HEK293 (cell line): ENCODE results near the gene SMIM34.
"Not testable (repeated sequence)": the region's sequence is repeated elsewhere in the genome, so short reads cannot be mapped to it uniquely, and the experiment has no call there.

Experiments used
- TCF7L2 ChIP-seq: IDR thresholded peaks from 2 replicates; pipeline ENCODE4 v1.6.1; 2011; ENCODE audit warnings: low read depth, mild to moderate bottlenecking, inconsistent platforms, low read length, moderate library complexity, borderline replicate concordance
- ZBTB11 ChIP-seq: fragments of 450-650 bp; formaldehyde crosslinking; conservative IDR thresholded peaks from 2 replicates; pipeline ENCODE4 v1.5.1; 2016; ENCODE audit warnings: low read depth, missing biosample characterization, missing genetic modification characterization
- ZEB2 ChIP-seq: fragments of 450-650 bp; formaldehyde crosslinking; IDR thresholded peaks from 2 replicates; pipeline ENCODE4 v1.5.1; 2016; ENCODE audit warnings: missing biosample characterization, missing genetic modification characterization
- ZNF138 ChIP-seq: fragments of 450-650 bp; formaldehyde crosslinking; IDR thresholded peaks from 2 replicates; pipeline ENCODE4 v1.5.1; 2016; ENCODE audit warnings: missing biosample characterization, missing genetic modification characterization, borderline replicate concordance
- ZNF280D ChIP-seq: fragments of 450-650 bp; formaldehyde crosslinking; IDR thresholded peaks from 2 replicates; pipeline ENCODE4 v1.5.1; 2016; ENCODE audit warnings: missing biosample characterization, missing genetic modification characterization
- ZNF394 ChIP-seq: fragments of 450-650 bp; formaldehyde crosslinking; IDR thresholded peaks from 2 replicates; pipeline ENCODE4 v1.5.1; 2016; ENCODE audit warnings: missing biosample characterization, missing genetic modification characterization, mild to moderate bottlenecking, moderate library complexity, borderline replicate concordance
- ZNF416 ChIP-seq: fragments of 450-650 bp; formaldehyde crosslinking; IDR thresholded peaks from 2 replicates; pipeline ENCODE4 v1.5.1; 2016; ENCODE audit warnings: missing biosample characterization, missing genetic modification characterization
- ZNF610 ChIP-seq: fragments of 450-650 bp; formaldehyde crosslinking; IDR thresholded peaks from 2 replicates; pipeline ENCODE4 v1.5.1; 2016; ENCODE audit warnings: missing biosample characterization, missing genetic modification characterization, borderline replicate concordance
- TF ChIP-seq, protein P1 (sequence below): fragments of 450-650 bp; formaldehyde crosslinking; IDR thresholded peaks from 2 replicates; pipeline ENCODE4 v1.5.1; 2016; ENCODE audit warnings: missing biosample characterization, missing genetic modification characterization
- TF ChIP-seq, protein P2 (sequence below): fragments of 450-650 bp; formaldehyde crosslinking; IDR thresholded peaks from 2 replicates; pipeline ENCODE4 v1.5.1; 2016; ENCODE audit warnings: missing biosample characterization, missing genetic modification characterization, borderline replicate concordance
- TF ChIP-seq, protein P3 (sequence below): fragments of 450-650 bp; formaldehyde crosslinking; IDR thresholded peaks from 2 replicates; pipeline ENCODE4 v1.5.1; 2016; ENCODE audit warnings: missing biosample characterization, missing genetic modification characterization
- TF ChIP-seq, protein P4 (sequence below): fragments of 450-650 bp; formaldehyde crosslinking; IDR thresholded peaks from 2 replicates; pipeline ENCODE4 v1.5.1; 2016; ENCODE audit warnings: missing biosample characterization, missing genetic modification characterization
- TF ChIP-seq, protein P5 (sequence below): fragments of 450-650 bp; formaldehyde crosslinking; IDR thresholded peaks from 2 replicates; pipeline ENCODE4 v1.5.1; 2016; ENCODE audit warnings: missing biosample characterization, missing genetic modification characterization
- TF ChIP-seq, protein P6 (sequence below): fragments of 450-650 bp; formaldehyde crosslinking; IDR thresholded peaks from 2 replicates; pipeline ENCODE4 v1.5.1; 2016; ENCODE audit warnings: missing biosample characterization, missing genetic modification characterization

- not testable (repeated sequence) for TF ChIP-seq ZNF394 (tag by site-specific recombination); ZNF416 (tag by site-specific recombination); ZNF280D (tag by site-specific recombination); ZEB2 (tag by site-specific recombination); ZNF610 (tag by site-specific recombination); ZBTB11 (tag by site-specific recombination); TCF7L2; ZNF138 (tag by site-specific recombination)
- TF ChIP-seq, protein P1, sequence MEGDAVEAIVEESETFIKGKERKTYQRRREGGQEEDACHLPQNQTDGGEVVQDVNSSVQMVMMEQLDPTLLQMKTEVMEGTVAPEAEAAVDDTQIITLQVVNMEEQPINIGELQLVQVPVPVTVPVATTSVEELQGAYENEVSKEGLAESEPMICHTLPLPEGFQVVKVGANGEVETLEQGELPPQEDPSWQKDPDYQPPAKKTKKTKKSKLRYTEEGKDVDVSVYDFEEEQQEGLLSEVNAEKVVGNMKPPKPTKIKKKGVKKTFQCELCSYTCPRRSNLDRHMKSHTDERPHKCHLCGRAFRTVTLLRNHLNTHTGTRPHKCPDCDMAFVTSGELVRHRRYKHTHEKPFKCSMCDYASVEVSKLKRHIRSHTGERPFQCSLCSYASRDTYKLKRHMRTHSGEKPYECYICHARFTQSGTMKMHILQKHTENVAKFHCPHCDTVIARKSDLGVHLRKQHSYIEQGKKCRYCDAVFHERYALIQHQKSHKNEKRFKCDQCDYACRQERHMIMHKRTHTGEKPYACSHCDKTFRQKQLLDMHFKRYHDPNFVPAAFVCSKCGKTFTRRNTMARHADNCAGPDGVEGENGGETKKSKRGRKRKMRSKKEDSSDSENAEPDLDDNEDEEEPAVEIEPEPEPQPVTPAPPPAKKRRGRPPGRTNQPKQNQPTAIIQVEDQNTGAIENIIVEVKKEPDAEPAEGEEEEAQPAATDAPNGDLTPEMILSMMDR (tag by site-specific recombination) = not testable (repeated sequence)
- TF ChIP-seq, protein P2, sequence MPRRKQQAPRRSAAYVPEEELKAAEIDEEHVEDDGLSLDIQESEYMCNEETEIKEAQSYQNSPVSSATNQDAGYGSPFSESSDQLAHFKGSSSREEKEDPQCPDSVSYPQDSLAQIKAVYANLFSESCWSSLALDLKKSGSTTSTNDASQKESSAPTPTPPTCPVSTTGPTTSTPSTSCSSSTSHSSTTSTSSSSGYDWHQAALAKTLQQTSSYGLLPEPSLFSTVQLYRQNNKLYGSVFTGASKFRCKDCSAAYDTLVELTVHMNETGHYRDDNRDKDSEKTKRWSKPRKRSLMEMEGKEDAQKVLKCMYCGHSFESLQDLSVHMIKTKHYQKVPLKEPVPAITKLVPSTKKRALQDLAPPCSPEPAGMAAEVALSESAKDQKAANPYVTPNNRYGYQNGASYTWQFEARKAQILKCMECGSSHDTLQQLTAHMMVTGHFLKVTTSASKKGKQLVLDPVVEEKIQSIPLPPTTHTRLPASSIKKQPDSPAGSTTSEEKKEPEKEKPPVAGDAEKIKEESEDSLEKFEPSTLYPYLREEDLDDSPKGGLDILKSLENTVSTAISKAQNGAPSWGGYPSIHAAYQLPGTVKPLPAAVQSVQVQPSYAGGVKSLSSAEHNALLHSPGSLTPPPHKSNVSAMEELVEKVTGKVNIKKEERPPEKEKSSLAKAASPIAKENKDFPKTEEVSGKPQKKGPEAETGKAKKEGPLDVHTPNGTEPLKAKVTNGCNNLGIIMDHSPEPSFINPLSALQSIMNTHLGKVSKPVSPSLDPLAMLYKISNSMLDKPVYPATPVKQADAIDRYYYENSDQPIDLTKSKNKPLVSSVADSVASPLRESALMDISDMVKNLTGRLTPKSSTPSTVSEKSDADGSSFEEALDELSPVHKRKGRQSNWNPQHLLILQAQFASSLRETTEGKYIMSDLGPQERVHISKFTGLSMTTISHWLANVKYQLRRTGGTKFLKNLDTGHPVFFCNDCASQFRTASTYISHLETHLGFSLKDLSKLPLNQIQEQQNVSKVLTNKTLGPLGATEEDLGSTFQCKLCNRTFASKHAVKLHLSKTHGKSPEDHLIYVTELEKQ = not testable (repeated sequence)
- TF ChIP-seq, protein P3, sequence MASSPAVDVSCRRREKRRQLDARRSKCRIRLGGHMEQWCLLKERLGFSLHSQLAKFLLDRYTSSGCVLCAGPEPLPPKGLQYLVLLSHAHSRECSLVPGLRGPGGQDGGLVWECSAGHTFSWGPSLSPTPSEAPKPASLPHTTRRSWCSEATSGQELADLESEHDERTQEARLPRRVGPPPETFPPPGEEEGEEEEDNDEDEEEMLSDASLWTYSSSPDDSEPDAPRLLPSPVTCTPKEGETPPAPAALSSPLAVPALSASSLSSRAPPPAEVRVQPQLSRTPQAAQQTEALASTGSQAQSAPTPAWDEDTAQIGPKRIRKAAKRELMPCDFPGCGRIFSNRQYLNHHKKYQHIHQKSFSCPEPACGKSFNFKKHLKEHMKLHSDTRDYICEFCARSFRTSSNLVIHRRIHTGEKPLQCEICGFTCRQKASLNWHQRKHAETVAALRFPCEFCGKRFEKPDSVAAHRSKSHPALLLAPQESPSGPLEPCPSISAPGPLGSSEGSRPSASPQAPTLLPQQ (tag by site-specific recombination) = not testable (repeated sequence)
- TF ChIP-seq, protein P4, sequence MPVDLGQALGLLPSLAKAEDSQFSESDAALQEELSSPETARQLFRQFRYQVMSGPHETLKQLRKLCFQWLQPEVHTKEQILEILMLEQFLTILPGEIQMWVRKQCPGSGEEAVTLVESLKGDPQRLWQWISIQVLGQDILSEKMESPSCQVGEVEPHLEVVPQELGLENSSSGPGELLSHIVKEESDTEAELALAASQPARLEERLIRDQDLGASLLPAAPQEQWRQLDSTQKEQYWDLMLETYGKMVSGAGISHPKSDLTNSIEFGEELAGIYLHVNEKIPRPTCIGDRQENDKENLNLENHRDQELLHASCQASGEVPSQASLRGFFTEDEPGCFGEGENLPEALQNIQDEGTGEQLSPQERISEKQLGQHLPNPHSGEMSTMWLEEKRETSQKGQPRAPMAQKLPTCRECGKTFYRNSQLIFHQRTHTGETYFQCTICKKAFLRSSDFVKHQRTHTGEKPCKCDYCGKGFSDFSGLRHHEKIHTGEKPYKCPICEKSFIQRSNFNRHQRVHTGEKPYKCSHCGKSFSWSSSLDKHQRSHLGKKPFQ (tag by site-specific recombination) = not testable (repeated sequence)
- TF ChIP-seq, protein P5, sequence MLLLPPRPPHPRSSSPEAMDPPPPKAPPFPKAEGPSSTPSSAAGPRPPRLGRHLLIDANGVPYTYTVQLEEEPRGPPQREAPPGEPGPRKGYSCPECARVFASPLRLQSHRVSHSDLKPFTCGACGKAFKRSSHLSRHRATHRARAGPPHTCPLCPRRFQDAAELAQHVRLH = not testable (repeated sequence)
- TF ChIP-seq, protein P6, sequence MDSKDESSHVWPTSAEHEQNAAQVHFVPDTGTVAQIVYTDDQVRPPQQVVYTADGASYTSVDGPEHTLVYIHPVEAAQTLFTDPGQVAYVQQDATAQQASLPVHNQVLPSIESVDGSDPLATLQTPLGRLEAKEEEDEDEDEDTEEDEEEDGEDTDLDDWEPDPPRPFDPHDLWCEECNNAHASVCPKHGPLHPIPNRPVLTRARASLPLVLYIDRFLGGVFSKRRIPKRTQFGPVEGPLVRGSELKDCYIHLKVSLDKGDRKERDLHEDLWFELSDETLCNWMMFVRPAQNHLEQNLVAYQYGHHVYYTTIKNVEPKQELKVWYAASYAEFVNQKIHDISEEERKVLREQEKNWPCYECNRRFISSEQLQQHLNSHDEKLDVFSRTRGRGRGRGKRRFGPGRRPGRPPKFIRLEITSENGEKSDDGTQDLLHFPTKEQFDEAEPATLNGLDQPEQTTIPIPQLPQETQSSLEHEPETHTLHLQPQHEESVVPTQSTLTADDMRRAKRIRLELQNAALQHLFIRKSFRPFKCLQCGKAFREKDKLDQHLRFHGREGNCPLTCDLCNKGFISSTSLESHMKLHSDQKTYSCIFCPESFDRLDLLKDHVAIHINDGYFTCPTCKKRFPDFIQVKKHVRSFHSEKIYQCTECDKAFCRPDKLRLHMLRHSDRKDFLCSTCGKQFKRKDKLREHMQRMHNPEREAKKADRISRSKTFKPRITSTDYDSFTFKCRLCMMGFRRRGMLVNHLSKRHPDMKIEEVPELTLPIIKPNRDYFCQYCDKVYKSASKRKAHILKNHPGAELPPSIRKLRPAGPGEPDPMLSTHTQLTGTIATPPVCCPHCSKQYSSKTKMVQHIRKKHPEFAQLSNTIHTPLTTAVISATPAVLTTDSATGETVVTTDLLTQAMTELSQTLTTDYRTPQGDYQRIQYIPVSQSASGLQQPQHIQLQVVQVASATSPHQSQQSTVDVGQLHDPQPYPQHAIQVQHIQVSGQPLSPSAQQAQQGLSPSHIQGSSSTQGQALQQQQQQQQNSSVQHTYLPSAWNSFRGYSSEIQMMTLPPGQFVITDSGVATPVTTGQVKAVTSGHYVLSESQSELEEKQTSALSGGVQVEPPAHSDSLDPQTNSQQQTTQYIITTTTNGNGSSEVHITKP (tag by site-specific recombination) = not testable (repeated sequence)
These were observed 35.7 kb upstream of the SMIM34 start for GRCh38 chr21:34459426-34459825.
